UCSD-AML1 (cell line): ENCODE measurements around the gene RSPO4.
A peak's percentile ranks its signal among the peaks of the same experiment; 100 is the strongest.
"Not testable (repeated sequence)": the region's sequence is repeated elsewhere in the genome, so short reads cannot be mapped to it uniquely, and the experiment has no call there.

Source experiments
- DNase-seq: peaks from one replicate; lab custom pipeline; 2025; ENCODE audit not compliant: unreplicated experiment; lab: John Stamatoyannopoulos, UW

Gene RSPO4

DNA sequence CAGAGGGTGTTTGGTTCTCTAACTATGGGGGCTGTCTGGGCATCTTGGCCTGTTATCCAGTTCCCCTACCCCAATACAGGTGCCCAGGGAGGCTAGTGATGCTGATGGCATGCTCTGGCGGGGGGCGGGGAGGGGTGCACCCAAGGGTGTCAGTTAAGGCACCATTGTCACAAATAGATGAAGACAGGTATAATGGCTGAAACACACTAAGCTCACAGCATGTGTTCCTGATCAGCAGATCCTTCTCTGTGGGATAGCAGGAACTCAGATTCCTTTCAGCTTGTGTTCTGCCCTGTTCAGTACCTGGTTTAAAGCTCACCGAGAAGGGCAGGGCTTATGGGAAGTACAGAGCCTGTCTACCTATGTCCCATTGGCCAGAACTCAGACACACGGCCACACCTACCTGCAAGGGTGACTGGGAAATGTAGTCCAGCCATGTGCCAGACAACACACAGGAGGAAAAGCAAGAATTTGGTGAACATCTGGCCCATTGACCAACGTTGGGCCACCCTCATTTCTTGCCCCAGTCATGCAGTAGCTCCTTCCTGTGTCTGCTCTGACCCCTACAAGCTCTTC, 3.4 kb upstream of the RSPO4 start:
- DNase-seq: peak; percentile 35

DNA sequence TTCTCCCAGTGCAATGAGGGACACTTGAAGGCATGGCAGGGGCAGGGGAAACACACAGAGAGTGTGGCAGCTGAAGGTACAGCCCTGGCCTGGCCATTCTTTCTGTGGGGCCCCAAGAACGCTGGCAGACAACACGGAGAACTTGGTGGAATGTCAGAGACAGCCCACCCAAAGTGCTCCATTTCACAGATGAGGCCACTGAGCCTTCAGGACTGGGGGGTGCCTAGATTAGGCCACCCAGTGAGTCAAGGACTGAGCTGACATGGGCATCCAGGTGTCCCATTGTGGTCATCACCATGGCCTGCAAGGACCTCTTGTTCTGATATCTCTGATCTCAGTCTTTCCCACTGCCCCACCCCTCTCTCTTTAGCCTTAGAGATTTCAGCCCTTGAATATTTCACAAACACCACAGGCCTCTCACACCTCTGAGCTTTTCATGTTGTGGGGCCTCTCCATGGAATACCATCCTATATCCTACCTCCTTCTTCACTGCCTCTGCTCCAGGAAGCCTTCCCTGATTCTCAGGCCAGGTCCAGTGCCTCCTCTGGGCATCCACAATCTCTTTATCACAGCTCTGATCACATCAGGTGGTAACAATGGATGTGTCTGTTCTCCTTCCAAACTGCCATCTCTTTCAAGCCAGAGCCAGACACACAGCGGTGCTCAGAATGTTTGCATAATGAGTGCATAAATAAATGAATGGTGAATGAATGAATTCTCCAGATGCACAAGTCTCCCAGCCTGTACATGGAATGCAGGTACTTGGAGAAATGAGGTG, 2.0 kb upstream of the RSPO4 start:
- no peak for DNase-seq

- no peak for DNase-seq
Observed at GRCh38 chr20:1002682-1003561, 811 bp upstream of the RSPO4 start.

GRCh38 chr20:1001116-1001515, 995 bp downstream of the RSPO4 start:
- DNase-seq: no peak

DNA sequence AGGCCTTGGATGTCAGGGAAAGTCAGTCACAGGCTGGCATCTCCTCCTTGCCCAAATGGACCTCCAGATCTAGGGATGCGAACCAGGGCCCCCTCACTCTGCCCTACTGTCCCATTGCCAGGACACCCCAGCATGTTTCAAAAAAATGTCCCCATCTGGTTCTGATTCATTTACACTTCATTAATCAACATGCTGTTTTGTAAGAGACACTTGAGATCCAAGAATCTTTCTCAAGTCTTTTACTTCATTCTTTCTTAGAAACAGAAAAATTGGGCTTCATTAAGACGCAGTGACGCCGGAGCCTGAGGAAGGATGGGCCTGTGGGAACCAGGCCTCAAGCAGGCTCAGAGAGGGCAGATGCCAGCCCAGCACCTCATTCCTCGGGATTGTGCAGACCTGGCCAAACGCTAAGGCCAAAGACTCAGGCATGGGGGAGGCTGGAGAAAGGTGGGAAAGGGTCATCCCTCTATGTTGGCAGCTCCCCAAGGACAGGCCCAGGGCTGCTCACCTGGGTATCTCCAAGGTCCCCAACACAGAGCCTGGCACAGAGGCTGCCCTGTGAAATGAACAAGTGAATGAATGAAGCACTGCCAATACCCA, 3.8 kb downstream of the RSPO4 start:
- no peak for DNase-seq

- no peak for DNase-seq
Observed at GRCh38 chr20:997486-997885, 4.6 kb downstream of the RSPO4 start.

DNA sequence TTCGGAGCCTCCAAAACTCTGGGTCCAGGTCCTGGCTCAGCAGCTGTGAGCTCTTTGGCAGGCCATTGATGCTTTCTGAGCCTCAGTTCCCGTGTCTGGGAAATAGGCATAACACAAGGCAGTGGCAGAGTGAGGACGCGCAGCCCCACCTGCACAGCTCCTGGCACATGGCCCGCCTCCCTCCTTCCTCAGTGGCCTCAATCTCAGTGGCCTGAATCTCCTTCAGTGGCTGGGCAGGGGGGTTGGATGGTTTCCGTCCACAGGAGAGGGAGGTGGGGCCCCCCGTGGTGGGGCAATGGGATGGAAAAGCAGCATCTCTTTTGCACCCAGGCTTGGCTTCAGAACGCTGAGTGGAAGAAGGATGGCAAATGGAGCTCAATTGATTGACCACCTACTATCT, 5.1 kb downstream of the RSPO4 start:
- DNase-seq: no peak

- DNase-seq: no peak
Observed at GRCh38 chr20:995170-995569, 6.9 kb downstream of the RSPO4 start.

- no peak for DNase-seq
Observed at GRCh38 chr20:992801-993535, 9.1 kb downstream of the RSPO4 start.

- DNase-seq: peak; percentile 41
Observed at GRCh38 chr20:991850-992249, 10.3 kb downstream of the RSPO4 start.

DNA sequence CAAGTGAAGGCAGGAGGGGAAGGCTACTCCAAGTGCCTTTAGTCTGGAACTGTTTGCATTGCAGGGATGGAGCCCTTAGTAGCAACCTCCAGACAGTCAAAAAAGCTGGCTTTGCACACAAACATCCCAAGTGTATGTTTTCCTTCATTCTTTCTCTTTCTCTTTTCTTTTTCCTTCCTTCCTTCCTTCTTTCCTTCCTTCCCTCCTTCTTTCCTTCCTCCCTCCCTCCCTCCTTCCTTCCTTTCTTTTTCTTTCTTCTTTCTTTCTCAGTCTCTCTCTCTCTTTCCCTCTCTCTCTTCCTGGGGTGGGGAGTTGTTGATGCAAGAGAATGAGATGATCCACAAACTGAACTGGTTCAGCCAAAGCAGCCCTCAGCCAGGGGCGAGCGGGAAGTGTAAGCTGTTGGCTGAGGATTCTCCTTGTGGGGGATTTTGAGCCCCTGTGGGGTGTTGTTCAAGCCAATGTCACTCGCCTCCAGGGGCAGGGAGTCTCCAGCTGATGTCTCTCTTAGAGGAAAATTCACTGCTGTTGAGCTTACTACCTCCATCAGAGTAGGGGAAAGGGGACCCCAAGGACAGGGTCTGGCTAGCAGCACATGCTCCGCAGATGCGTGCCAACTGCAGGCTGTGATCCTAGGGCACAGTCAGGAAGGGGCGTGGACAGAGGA, 11.7 kb downstream of the RSPO4 start:
- DNase-seq: no peak

- DNase-seq: no peak
Observed at GRCh38 chr20:988272-988671, 13.8 kb downstream of the RSPO4 start.

GRCh38 chr20:987677-988076, 14.4 kb downstream of the RSPO4 start:
- DNase-seq: no peak

GRCh38 chr20:986733-987355, 15.3 kb downstream of the RSPO4 start:
- DNase-seq: no peak

- not testable (repeated sequence) for DNase-seq
Observed at GRCh38 chr20:984994-985393, 17.1 kb downstream of the RSPO4 start.

- no peak for DNase-seq
Observed at GRCh38 chr20:982754-983153, 19.4 kb downstream of the RSPO4 start.

- DNase-seq: no peak
Observed at GRCh38 chr20:977021-977420, 25.1 kb downstream of the RSPO4 start.

DNA sequence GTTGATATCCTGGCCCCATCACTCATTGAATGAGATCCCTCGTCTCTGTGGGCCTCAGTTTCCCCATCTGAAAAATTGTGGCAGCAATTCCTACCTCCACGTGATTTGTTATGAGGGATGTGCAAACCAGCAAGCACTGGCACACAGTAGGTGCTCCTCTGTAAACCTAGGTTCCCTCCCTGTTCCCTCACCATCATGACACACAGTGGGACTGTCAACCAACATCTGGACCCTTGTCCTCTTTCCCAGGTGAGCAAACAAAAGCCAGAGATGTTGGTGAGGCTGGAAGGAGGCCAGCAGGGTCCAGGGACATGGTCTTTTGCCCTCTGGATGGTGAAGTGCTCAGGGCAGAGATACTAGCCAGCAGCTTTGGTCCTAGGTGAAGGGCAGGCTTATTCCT, 26.1 kb downstream of the RSPO4 start:
- no peak for DNase-seq

- DNase-seq: peak; percentile 38
Observed at GRCh38 chr20:973785-974194, 28.3 kb downstream of the RSPO4 start.

DNA sequence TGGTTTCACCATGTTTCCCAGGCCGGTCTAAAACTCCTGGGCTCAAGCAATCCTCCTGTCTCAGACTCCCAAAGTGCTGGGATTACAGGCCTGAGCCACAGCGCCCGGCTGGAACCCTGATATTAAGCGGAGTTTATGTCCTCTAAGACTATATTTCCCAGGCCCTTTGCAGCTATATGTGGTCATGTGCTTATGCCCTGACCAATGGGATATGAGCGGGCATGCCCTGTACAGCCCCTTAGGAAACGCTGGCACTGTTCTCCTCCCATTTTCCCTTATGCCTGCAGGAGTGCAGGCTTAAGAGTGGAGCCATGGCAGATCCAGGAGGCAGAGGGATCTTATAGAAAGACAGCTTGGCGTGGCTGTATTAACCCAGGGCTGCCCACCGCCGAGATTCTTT, 29.9 kb downstream of the RSPO4 start:
- DNase-seq: no peak
